NCI-H2196 (cell line): ENCODE measurements around the gene ZFHX3.
A peak's percentile ranks its signal among the peaks of the same experiment; 100 is the strongest.

Source experiments
- DNase-seq: peaks from one replicate; lab custom pipeline; 2025; ENCODE audit not compliant: unreplicated experiment; lab: John Stamatoyannopoulos, UW

The ZFHX3 gene

GRCh38 chr16:72978212-72978611 lies 69.7 kb downstream of the ZFHX3 start:
- DNase-seq = no peak

GRCh38 chr16:72977127-72977526 lies 70.8 kb downstream of the ZFHX3 start:
- no peak for DNase-seq

GRCh38 chr16:72976438-72977064 lies 71.4 kb downstream of the ZFHX3 start:
- DNase-seq = no peak

GRCh38 chr16:72975809-72976437 lies 72.0 kb downstream of the ZFHX3 start:
- DNase-seq = no peak

- DNase-seq = no peak
Observed at GRCh38 chr16:72974142-72974769, 73.7 kb downstream of the ZFHX3 start.

- DNase-seq = no peak
Observed at GRCh38 chr16:72972878-72973571, 74.9 kb downstream of the ZFHX3 start.

GRCh38 chr16:72971370-72971769 lies 76.6 kb downstream of the ZFHX3 start:
- no peak for DNase-seq

- DNase-seq = no peak
Observed at GRCh38 chr16:72970656-72971055, 77.3 kb downstream of the ZFHX3 start.

GRCh38 chr16:72969812-72970211 lies 78.1 kb downstream of the ZFHX3 start:
- no peak for DNase-seq

GRCh38 chr16:72969146-72969545 lies 78.8 kb downstream of the ZFHX3 start:
- DNase-seq = no peak

- no peak for DNase-seq
Observed at GRCh38 chr16:72967941-72968340, 80.0 kb downstream of the ZFHX3 start.

GRCh38 chr16:72963533-72964315 lies 84.2 kb downstream of the ZFHX3 start:
- DNase-seq = no peak

GRCh38 chr16:72962347-72962746 lies 85.6 kb downstream of the ZFHX3 start:
- no peak for DNase-seq

- DNase-seq = no peak
Observed at GRCh38 chr16:72961863-72962262, 86.1 kb downstream of the ZFHX3 start.

- peak; percentile 58 for DNase-seq
Observed at GRCh38 chr16:72961115-72961832, 86.7 kb downstream of the ZFHX3 start.

GRCh38 chr16:72960101-72960500 lies 87.8 kb downstream of the ZFHX3 start:
- no peak for DNase-seq

- no peak for DNase-seq
Observed at GRCh38 chr16:72959301-72959996, 88.5 kb downstream of the ZFHX3 start.

GRCh38 chr16:72958522-72959076 lies 89.3 kb downstream of the ZFHX3 start:
- DNase-seq = no peak
